ENCODE measurements around the gene RYR2. TPM values are rescaled to one million over a fixed set of nuclear protein-coding genes. Genes with fewer than 3 reads are reported as not detected.

Gene RYR2
- total RNA-seq, 1 donor from 2014 or later: 0.90 TPM

- Histone ChIP-seq H3K36me3 (no peaks in the 10 kb centered on the region), H4K20me1 (ENCODE audit: low read depth) (no peaks in the 10 kb centered on the region), H3K4me2 (no peak overlapping the region), H3F3A (ENCODE audit: low read depth) (no peaks in the 10 kb centered on the region), H3K4me1 (no peaks in the 10 kb centered on the region), H3K27ac (no peak overlapping the region), H2AFZ (replicated peaks) (no peak overlapping the region), H3K79me2 (ENCODE audit: low read depth) (no peaks in the 10 kb centered on the region), H3K4me3 (no peak overlapping the region), H3K9ac (no peak overlapping the region), H3K27me3 (no peaks in the 10 kb centered on the region), H3K9me3 (ENCODE audit: low read depth) (no peaks in the 10 kb centered on the region)
- no peak for TF ChIP-seq EZH2phosphoT487 (IDR thresholded peaks at IDR 0.05)
- no peaks in the 10 kb centered on the region for H3K9me3 Mint-ChIP-seq
- H3K4me1 Mint-ChIP-seq: no peaks in the 10 kb centered on the region
- no peaks in the 10 kb centered on the region for H3K27me3 Mint-ChIP-seq (ENCODE audit: insufficient read depth, low read depth)
- H3K4me3 Mint-ChIP-seq: no peak overlapping the region
- no peak overlapping the region for H3K27ac Mint-ChIP-seq
- no peak for DNase-seq (ENCODE audit: low spot score)
- no peaks in the 10 kb centered on the region for H3K36me3 Mint-ChIP-seq
These were observed 251.8 kb downstream of the RYR2 start for GRCh38 chr1:237293804-237294203.

DNA sequence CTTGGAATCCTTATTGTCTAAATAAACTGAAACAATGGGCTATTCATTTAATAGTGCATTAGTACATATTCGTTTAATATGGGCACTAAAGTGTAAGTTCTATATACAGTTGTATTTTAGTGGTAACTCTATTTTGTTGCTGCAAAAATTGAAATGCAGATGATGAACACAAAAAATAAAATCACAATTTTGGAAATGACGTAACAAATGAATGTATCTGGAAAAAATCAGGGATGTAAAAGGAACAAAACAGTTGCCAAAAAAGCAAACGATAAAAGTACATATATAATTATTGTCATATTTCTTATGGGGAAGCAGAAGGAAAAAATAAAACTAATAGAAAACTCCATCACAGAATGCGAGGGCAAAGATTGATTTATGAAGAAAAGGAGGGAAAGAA is 254.9 kb downstream of the RYR2 start:
- H3K36me3 ChIP-seq: no peaks in the 10 kb centered on the region
- Mint-ChIP-seq H3K27ac (no peak overlapping the region), H3K9me3 (no peaks in the 10 kb centered on the region), H3K4me3 (no peak overlapping the region), H3K27me3 (ENCODE audit: insufficient read depth, low read depth) (no peaks in the 10 kb centered on the region), H3K4me1 (no peaks in the 10 kb centered on the region), H3K36me3 (no peaks in the 10 kb centered on the region)
- H3K4me2 ChIP-seq: no peak overlapping the region
- H4K20me1 ChIP-seq (ENCODE audit: low read depth): no peaks in the 10 kb centered on the region
- no peak overlapping the region for H3K27ac ChIP-seq
- no peaks in the 10 kb centered on the region for H3K4me1 ChIP-seq
- H3K9ac ChIP-seq: no peak overlapping the region
- H3K27me3 ChIP-seq: no peaks in the 10 kb centered on the region
- no peaks in the 10 kb centered on the region for H3K9me3 ChIP-seq (ENCODE audit: low read depth)
- DNase-seq (ENCODE audit: low spot score): no peak
- no peaks in the 10 kb centered on the region for H3K79me2 ChIP-seq (ENCODE audit: low read depth)
- no peak overlapping the region for H3K4me3 ChIP-seq
- TF ChIP-seq, protein P1, sequence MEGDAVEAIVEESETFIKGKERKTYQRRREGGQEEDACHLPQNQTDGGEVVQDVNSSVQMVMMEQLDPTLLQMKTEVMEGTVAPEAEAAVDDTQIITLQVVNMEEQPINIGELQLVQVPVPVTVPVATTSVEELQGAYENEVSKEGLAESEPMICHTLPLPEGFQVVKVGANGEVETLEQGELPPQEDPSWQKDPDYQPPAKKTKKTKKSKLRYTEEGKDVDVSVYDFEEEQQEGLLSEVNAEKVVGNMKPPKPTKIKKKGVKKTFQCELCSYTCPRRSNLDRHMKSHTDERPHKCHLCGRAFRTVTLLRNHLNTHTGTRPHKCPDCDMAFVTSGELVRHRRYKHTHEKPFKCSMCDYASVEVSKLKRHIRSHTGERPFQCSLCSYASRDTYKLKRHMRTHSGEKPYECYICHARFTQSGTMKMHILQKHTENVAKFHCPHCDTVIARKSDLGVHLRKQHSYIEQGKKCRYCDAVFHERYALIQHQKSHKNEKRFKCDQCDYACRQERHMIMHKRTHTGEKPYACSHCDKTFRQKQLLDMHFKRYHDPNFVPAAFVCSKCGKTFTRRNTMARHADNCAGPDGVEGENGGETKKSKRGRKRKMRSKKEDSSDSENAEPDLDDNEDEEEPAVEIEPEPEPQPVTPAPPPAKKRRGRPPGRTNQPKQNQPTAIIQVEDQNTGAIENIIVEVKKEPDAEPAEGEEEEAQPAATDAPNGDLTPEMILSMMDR (IDR thresholded peaks at IDR 0.05): no peak
- TF ChIP-seq EZH2 (IDR thresholded peaks at IDR 0.05) (no peak), EZH2phosphoT487 (IDR thresholded peaks at IDR 0.05) (no peak)
- H3F3A ChIP-seq (ENCODE audit: low read depth): no peaks in the 10 kb centered on the region
- no peak overlapping the region for H2AFZ ChIP-seq (replicated peaks)

DNA sequence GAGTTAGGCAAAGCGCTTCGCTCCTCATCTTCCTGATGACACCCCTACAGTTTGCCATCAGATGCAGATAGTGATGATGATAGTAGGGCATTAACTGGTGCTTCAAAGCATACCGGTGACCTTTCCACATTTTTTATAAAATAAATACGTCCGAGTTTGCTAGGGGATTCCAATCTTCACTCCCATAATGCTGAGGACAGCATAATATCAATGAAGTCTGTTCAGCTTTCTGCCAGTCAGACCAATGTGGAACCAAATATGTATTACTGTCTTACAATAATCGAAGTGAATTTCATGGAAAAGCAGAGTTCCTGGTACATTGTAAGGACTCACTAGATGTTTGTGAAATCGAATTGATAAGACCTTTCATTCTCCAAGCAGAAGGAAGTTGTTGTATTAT is 258.7 kb downstream of the RYR2 start:
- Histone ChIP-seq H3K79me2 (ENCODE audit: low read depth) (no peaks in the 10 kb centered on the region), H3K9ac (no peak overlapping the region), H3K36me3 (no peaks in the 10 kb centered on the region), H3K4me1 (no peaks in the 10 kb centered on the region), H3K27ac (no peak overlapping the region), H4K20me1 (ENCODE audit: low read depth) (no peaks in the 10 kb centered on the region), H3K4me3 (no peak overlapping the region), H3K9me3 (ENCODE audit: low read depth) (no peaks in the 10 kb centered on the region), H2AFZ (replicated peaks) (no peak overlapping the region), H3K27me3 (no peaks in the 10 kb centered on the region), H3F3A (ENCODE audit: low read depth) (no peaks in the 10 kb centered on the region), H3K4me2 (no peak overlapping the region)
- Mint-ChIP-seq H3K36me3 (no peaks in the 10 kb centered on the region), H3K27ac (no peak overlapping the region), H3K4me1 (no peaks in the 10 kb centered on the region), H3K9me3 (no peaks in the 10 kb centered on the region), H3K4me3 (no peak overlapping the region), H3K27me3 (ENCODE audit: insufficient read depth, low read depth) (no peaks in the 10 kb centered on the region)
- TF ChIP-seq, protein P1 (IDR thresholded peaks at IDR 0.05): no peak
- TF ChIP-seq EZH2phosphoT487 (IDR thresholded peaks at IDR 0.05) (no peak), EZH2 (IDR thresholded peaks at IDR 0.05) (no peak)
- no peak for DNase-seq (ENCODE audit: low spot score)

- TF ChIP-seq, protein P1 (IDR thresholded peaks at IDR 0.05): no peak
- TF ChIP-seq EZH2 (IDR thresholded peaks at IDR 0.05): no peak
- TF ChIP-seq EZH2phosphoT487 (IDR thresholded peaks at IDR 0.05): no peak
- H3K27me3 ChIP-seq: no peaks in the 10 kb centered on the region
- no peak overlapping the region for H3K4me2 ChIP-seq
- H2AFZ ChIP-seq (replicated peaks): no peak overlapping the region
- no peak overlapping the region for H3K27ac ChIP-seq
- no peaks in the 10 kb centered on the region for H3K79me2 ChIP-seq (ENCODE audit: low read depth)
- no peaks in the 10 kb centered on the region for H3K4me1 Mint-ChIP-seq
- DNase-seq (ENCODE audit: low spot score): no peak
- H4K20me1 ChIP-seq (ENCODE audit: low read depth): no peaks in the 10 kb centered on the region
- H3K4me3 ChIP-seq: no peak overlapping the region
- no peak overlapping the region for H3K27ac Mint-ChIP-seq
- H3K27me3 Mint-ChIP-seq (ENCODE audit: insufficient read depth, low read depth): no peaks in the 10 kb centered on the region
- no peak overlapping the region for H3K9ac ChIP-seq
- H3K9me3 Mint-ChIP-seq: no peaks in the 10 kb centered on the region
- no peak overlapping the region for H3K4me3 Mint-ChIP-seq
- no peaks in the 10 kb centered on the region for H3K36me3 Mint-ChIP-seq
- H3F3A ChIP-seq (ENCODE audit: low read depth): no peaks in the 10 kb centered on the region
- no peaks in the 10 kb centered on the region for H3K4me1 ChIP-seq
- no peaks in the 10 kb centered on the region for H3K9me3 ChIP-seq (ENCODE audit: low read depth)
- H3K36me3 ChIP-seq: no peaks in the 10 kb centered on the region
These were observed 261.9 kb downstream of the RYR2 start for GRCh38 chr1:237303929-237304328.
